GM12892 (cell line): Measurements from ENCODE around the gene PRDM16.

ENCODE experiments used
- DNase-seq: peaks from one replicate; pipeline ENCODE4 v3.0.0; 2011; ENCODE audit not compliant: insufficient read length
- FAIRE-seq: peaks from 2 replicates; lab custom pipeline; 2011; peaks lifted over from hg19 to GRCh38; lab: Jason Lieb, UNC
- POLR2A ChIP-seq: IDR thresholded peaks from 2 replicates; pipeline ENCODE4 v1.6.1; 2011; ENCODE audit warnings: low read depth, low read length, control low read depth
- POLR2AphosphoS5 ChIP-seq: IDR thresholded peaks from 2 replicates; pipeline ENCODE4 v1.6.1; 2011; ENCODE audit warnings: low read depth, low read length, control low read depth
- TAF1 ChIP-seq: IDR thresholded peaks from 2 replicates; pipeline ENCODE4 v1.6.1; 2011; ENCODE audit warnings: low read depth, mild to moderate bottlenecking, control low read depth, low read length, borderline replicate concordance

The PRDM16 gene

DNA sequence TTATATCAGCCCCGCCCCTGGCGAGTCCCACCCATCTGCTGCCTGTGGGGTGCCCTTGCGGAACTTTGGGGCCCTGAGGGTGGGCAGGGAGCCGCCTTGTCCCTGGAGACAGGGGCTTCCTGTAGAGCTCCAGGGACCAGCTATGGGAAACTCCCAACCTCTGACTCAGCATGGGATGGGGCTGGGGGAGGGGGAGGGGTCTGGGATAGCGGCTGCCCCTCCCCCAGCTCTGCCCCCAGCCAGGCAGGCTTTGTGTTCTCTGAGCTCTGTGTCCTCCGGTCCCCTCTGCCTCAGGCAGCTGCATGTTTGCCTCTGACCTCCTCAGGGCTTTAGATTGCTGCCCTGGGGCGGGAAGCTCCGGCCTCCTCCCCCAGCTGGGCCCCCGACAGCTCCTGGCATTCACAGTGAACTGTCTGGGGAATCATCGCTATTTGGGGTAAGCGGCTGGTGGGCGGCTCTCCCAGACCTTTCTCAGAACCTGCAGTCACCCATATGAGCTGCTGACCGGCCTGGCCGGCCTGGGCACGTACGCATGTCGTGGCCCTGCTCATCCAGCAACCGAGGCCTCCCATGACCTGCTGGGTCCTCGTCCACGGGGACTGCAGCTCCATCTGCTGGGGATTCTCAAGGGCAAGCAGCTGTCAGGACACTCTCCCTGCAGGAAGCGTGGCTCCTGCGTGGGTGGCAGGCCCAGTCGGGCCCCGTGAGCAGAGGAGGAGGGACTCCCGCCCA, 402.5 kb downstream of the PRDM16 start:
- FAIRE-seq (no peak), DNase-seq (no peak)
- TF ChIP-seq POLR2A (no peak), POLR2AphosphoS5 (no peak), TAF1 (no peak)

DNA sequence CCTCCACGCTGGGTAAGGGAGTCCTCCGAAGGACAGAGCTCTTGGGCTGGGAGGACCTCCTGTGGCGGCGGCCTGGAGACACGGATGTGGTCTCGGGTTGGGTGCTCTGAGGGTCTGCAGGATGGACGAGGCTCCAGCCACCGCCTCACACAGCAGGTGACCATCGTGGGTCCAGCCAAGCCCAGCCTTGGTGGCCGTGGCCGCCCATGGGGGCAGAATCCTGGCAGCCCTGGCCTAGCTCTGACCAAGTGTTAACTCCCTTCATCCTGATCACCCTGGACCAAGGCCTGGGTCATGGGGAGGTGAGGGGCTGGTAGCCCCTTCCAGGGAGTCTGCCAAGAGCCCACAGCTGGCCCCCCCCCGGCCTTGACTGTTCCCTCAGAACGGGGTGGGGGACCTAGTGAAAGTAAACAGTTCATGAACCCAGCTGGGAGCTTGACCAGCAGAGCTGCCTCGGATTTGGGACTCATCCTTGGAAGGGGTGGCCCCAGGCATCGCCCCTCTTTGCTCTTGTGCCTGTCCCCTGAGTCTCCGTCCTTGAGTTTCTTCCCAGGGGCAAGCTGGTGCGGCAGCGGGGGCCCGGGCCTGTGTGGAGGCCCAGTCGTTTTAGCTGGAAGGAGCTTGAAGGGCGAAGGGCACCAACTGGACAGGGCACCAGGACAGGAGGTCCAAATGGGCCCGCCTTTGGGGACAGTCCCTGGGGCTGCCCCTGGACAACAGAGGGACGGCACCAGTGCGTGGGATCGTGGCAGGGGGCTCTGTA, 403.3 kb downstream of the PRDM16 start:
- DNase-seq (no peak), FAIRE-seq (no peak)
- TF ChIP-seq TAF1 (no peak), POLR2AphosphoS5 (no peak), POLR2A (no peak)

DNA sequence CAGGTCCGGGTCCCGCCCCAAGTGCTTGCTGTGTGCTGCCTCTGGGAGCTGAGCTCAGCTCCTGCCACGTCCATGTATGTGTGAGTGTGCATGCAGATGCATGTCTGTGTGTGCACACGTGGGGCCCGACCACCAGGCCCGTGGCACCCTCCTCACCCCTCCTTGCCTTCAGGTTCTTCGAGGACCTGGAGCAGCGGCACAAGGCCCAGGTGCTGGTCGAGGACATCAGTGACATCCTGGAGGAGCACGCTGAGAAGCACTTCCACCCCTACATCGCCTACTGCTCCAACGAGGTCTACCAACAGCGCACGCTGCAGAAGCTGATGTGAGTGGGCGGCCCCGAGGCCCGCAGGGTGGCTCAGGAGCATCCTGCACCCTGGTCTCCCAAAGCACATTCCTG, 403.9 kb downstream of the PRDM16 start:
- TF ChIP-seq TAF1 (no peak), POLR2AphosphoS5 (no peak), POLR2A (no peak)
- DNase-seq: no peak
- FAIRE-seq: no peak

DNA sequence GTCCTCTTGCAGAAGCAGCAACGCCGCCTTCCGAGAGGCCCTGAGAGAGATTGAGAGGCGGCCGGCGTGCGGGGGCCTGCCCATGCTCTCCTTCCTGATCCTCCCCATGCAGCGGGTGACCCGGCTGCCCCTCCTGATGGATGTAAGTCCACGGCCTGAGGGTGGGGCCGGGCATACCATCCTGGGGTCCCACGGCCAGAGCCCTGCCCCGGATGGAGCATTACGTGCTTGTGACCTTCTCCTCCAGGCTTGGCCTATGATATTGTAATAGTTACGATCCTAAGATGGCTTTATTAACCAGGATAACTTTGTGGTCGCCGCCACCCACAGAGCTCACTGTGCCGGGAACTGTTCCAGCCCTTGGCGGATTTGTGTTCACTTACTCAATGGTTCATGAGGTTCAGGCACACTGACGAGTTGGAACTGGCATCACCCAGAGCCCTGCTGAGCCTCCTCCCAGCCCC, 404.4 kb downstream of the PRDM16 start:
- DNase-seq (no peak), FAIRE-seq (no peak)
- TF ChIP-seq POLR2A (no peak), POLR2AphosphoS5 (no peak), TAF1 (no peak)

DNA sequence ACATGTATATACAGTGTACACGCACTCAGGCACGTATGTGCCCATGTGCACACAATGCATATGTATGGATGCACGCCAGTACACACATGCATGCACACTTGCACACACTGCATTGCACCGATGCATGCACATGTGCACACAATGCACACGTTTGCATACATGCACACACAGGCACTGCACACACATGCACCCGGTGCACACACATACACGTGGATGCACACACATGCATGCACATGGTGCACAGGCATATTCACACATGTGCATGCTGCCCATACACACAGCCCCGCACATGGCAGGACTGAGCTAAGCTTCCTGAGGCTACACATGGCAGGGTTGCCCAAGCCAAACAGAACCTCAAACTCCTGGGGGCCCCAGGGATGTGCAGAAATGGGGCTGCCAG, 405.0 kb downstream of the PRDM16 start:
- DNase-seq (no peak), FAIRE-seq (no peak)
- no peak for TF ChIP-seq TAF1
- TF ChIP-seq POLR2AphosphoS5: no peak
- TF ChIP-seq POLR2A: no peak

DNA sequence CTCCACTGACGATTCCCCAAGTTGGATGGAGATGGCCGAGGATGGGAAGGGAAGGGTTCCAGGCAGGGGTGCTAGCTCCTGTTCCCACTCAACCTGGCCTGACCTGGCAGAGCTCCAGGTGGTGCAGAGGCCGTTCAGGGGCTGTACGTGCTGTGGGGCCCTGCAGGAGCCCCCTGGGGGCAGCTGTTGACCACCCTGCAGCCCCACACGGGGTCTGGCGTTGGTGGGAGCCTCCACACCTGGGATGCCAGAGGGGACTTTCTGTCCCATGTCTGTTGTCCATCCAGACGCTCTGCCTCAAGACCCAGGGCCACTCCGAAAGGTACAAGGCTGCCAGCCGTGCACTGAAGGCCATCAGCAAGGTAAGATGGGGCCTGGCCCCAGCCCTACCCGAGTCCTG, 405.4 kb downstream of the PRDM16 start:
- no peak for TF ChIP-seq TAF1
- TF ChIP-seq POLR2A: no peak
- TF ChIP-seq POLR2AphosphoS5: no peak

DNA sequence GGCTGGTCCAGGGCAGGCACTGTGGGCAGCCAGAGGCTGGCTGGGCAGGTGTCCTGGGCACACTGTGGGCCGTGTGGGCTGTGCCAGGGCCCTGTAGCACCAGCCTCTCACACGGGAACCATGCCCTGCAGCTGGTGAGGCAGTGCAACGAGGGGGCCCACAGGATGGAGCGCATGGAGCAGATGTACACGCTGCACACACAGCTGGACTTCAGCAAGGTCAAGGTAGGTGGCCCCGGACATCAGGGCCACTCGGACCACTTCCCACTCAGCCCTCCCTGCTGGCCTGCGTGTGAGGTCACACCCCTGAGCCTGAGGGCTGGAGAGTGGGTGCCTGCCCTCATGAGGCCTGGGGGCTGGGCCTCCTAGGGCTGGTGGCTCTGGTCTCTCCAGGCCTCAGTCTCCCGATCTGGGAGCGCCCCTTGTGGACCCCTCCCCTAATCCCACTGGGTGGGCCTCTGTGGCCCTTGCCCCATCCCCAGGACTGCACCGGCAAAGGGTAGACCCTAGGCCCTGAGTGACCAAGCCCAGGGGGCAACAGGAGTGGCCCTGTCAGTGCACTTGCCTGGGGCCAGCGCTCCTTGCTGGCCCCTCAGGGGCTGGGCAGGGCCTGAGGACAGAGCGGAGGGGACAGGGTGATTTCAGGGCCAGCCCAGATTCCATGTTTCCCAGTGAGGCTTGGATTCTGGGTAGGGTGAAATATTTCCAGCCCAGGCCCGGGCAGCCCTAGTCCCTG, 407.0 kb downstream of the PRDM16 start:
- FAIRE-seq (no peak), DNase-seq (no peak)
- TF ChIP-seq POLR2AphosphoS5 (no peak), POLR2A (no peak), TAF1 (no peak)

More for the DNA sequence above, 405.4 kb downstream of the PRDM16 start:
- FAIRE-seq (no peak), DNase-seq (no peak)

DNA sequence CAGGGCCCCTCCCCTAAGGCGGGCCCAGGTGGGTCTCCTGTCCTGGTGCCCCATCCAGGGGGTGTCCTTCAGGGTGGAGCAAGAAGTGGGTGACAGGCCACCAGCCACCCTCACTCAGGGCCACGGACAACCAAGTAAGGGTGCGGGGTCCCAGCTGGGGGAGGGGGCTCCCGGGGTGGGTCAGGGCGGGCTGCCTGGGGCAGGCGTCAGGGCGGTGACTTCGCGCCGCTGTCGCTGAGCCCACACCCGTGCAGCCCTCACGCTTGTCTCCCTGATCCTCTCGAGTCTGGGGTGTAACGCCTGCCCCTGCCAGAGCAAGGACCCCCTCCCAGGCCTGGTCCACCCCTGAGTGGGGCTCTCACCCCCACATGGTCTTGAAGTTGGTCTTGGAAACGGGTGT, 407.7 kb downstream of the PRDM16 start:
- TF ChIP-seq POLR2AphosphoS5 (no peak), POLR2A (no peak), TAF1 (no peak)
- FAIRE-seq: no peak
- no peak for DNase-seq

DNA sequence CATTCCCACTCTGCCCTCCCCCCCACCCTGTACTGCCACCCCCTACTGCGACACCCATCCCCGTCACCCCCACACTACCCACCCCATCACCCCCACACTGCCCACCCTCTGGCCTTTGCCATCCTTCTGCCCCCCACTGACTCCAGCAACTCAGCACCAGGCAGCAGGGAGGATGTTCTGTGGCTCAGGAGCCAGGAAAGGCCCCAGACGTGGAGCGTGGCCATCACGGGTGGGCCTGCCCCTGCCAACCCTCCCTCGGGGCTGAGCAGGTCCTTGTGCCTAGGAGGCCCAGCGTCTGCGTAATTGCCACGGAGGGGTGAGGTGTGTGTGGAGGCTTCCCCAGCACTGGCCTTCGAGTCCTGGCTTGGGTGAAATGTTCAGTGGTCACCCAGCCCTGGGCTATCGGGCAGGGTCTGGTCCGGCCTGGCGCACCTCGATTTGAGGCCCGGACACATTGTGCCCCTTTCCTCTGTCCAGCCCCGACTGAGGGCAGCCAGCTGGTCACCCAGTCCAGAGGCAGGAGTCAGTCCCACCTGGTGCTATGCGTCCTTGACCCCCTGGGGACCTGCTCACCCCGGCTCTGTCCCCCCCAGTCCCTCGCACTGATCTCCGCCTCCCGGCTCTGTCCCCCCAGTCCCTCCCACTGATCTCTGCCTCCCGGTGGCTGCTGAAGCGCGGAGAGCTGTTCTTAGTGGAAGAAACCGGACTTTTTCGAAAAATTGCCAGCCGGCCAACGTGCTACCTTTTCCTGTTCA, 408.4 kb downstream of the PRDM16 start:
- TF ChIP-seq POLR2AphosphoS5 (no peak), TAF1 (no peak), POLR2A (no peak)
- peak; percentile 62 for DNase-seq
- FAIRE-seq: no peak

DNA sequence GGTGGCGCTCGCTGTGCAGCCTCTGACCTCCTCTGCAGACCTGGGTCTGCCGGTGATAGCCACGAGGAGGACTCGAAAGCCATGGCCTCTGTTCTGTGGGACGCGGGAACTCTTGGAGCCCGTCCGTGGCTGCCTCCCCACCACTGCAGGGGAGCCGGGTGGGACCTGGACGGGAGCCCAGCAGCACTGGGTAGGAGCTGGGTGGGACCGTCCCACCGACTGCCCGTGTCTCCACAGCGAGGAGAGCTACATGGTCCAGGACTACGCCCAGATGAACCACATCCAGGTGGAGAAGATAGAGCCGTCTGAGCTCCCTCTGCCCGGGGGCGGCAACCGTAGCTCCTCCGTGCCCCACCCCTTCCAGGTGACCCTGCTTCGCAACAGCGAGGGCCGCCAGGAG, 409.2 kb downstream of the PRDM16 start:
- DNase-seq (no peak), FAIRE-seq (no peak)
- no peak for TF ChIP-seq TAF1
- TF ChIP-seq POLR2A: no peak
- no peak for TF ChIP-seq POLR2AphosphoS5
